SK-N-DZ (cell line): ENCODE data around the gene PIGC.
A peak's percentile ranks its signal among the peaks of the same experiment; 100 is the strongest.

Experiments used
- DNase-seq: peaks from one replicate; pipeline ENCODE4 v3.0.0-alpha.2; 2015; ENCODE audit warnings: low spot score

PIGC gene

DNA sequence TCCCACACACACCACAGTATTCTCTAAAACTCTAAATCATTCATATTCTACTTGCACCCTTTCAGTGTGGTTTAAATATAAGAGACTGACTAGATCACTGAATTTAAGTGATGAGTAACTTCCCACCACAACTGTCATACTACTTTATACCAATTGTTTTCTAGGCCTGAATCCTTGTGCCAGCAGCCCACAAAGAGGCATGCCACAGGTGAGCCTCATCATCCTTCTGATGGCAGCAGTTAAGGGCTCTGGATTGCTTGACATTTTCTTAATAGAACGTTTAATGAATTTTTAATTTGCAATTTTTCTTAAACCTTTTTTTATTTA lies 13.8 kb downstream of the PIGC start:
- DNase-seq = no peak

- peak; percentile 54 for DNase-seq
Measured at GRCh38 chr1:172429331-172430127, 14.3 kb downstream of the PIGC start.

GRCh38 chr1:172427191-172427590 lies 16.7 kb downstream of the PIGC start:
- DNase-seq = no peak

- DNase-seq = no peak
Measured at GRCh38 chr1:172425339-172425738, 18.5 kb downstream of the PIGC start.

DNA sequence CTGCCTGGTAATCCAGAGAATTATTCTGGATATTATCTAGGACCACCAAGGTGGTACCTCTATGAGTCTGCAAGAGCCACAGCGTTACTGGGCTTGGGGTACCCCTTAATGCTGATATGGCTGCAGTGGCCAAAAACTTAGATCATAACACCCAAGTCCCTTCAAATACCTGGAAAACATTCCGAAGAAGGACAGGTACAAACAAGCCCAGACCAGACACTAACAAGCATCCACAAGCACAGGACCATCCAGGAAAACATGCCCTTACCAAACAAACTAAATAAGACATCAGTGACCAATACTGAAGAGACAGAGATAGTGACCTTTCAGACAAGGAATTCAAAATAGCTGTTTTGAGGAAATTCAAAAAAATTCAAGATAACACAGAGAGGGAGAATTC lies 20.5 kb downstream of the PIGC start:
- no peak for DNase-seq

- no peak for DNase-seq
Measured at GRCh38 chr1:172421974-172422604, 21.8 kb downstream of the PIGC start.

GRCh38 chr1:172420385-172420784 lies 23.5 kb downstream of the PIGC start, which contains the start of gene C1orf105:
Gene C1orf105, plus strand, starts transcription at chr1:172420685. Its CDS starts 201 bp downstream, at chr1:172420886.
- no peak for DNase-seq

- no peak for DNase-seq
Measured at GRCh38 chr1:172417557-172417956, 26.3 kb downstream of the PIGC start.

DNA sequence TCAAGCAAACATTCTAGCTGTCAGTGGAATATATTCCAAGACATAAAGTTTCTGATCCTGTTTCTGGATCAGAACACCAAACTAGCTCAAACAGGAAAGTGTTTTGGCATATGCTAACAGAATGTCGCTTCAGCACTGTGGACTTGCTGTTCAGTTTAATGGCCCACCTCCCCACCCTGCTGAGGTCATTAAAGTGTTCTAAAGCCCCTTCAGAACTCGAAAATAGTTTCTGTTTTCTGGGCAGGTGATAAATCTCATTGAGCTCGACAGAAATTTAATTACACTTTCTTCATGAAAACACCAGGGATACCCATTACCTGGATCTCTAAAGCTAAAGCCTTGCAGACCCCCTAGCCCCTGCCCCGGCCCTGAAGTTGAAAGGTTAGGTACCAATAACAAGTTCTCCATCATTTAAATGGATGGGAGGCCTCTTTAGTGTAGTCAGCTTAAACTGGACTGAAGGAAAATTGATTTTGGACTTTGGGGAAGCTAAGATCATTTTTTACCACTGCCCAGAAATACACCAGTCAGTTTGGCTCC lies 27.3 kb downstream of the PIGC start:
- no peak for DNase-seq

DNA sequence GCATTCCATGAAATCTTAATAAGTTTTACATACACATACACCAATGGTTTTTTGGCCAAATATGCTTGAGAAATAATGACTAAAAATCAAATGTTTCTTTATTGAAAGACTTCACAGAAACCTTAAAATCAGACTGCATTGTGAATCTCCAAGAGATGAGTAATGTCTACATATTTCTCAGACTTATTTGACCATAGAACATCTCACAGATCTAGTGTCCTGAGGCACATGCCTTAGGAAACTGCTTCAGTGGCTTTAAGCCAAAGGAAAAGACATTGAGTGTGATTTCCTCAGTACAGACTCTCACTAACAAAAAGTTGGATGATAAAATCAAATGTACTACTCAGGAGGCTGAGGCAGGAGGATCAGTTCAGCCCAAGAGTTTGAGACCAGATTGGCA lies 29.5 kb downstream of the PIGC start:
- DNase-seq = no peak

GRCh38 chr1:172411791-172412338 lies 32.0 kb downstream of the PIGC start:
- no peak for DNase-seq

DNA sequence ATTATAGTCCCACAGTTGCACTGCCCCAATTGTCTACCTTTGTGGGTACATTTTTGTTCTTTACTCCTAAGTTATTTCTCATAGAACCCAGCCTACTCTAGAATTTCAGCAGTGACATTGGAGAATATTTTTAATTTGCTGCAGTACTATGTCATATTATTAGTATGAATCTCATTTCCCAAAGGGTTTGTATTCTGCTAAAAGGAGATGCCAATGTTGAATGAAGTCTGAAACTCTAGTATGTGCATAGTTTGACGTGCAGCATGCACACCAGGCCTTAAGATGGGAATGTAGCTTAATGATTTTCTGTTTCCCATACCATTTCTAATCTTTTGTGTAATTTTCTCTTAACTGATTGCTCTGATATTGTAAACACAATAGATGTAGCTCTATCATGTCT lies 33.8 kb downstream of the PIGC start:
- no peak for DNase-seq

- DNase-seq = no peak
Measured at GRCh38 chr1:172408958-172409357, 34.9 kb downstream of the PIGC start.

- DNase-seq = no peak
Measured at GRCh38 chr1:172406968-172407367, 36.9 kb downstream of the PIGC start.

DNA sequence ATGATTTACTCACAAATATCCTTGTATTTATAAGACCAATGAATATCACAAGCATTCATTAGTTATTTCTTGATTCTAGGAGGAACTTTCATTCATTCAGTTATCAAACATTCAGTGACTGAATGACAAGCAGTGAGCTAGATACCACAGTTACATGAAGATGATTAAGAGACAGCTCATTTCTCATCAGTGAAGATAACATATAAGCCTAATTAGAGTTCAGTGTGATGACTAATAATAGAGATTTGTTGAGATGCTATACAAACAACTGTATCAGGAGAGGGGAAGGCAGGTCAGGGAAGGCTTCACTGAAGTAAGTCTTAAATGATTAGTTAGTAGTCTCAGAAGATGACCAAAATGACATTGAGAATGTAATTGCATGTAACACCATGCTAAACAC lies 38.0 kb downstream of the PIGC start:
- DNase-seq = no peak

DNA sequence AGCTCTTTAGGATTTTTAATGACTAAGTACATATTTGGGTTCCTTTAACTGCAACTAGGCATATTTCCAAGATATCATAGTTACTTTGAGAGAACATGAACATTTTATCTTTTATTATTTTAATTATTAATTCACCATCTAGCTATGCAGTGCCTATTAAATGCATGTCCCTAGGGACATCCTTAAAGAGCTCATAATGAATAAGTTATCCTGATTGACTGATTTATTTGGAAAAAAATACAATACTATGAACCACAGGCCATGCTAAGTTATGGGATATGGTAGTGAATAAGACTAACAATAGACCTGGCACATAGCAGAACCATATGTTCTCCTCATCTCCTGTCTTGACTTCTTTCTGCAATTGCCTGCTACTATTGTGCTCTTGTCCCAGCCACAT lies 39.7 kb downstream of the PIGC start:
- no peak for DNase-seq

GRCh38 chr1:172402878-172403569 lies 40.8 kb downstream of the PIGC start:
- DNase-seq = no peak

- no peak for DNase-seq
Measured at GRCh38 chr1:172401892-172402291, 42.0 kb downstream of the PIGC start.

- DNase-seq = no peak
Measured at GRCh38 chr1:172401477-172401876, 42.4 kb downstream of the PIGC start.

DNA sequence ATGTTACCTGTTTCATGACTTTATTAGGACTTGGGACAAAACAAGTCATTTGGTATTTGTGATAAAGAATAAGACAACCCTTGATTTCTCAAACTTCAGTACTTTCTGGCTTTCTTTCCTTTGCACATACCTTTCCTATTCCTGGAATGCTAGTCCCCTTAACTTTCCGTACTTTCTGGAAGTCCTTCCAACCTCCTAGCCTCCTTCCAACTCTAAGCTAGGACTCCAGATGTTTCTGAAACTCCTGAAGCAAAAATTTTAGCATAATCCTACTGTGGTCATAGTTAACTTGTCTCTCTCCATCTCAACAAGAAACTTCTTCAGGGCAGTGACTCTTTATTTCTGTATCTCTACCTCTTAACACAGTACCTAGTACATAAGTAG lies 43.2 kb downstream of the PIGC start:
- no peak for DNase-seq

GRCh38 chr1:172399756-172400721 lies 43.8 kb downstream of the PIGC start:
- DNase-seq = no peak
